ENCODE results near the gene CHAF1A.
A peak's percentile ranks its signal among the peaks of the same experiment; 100 is the strongest.

Gene CHAF1A

DNA sequence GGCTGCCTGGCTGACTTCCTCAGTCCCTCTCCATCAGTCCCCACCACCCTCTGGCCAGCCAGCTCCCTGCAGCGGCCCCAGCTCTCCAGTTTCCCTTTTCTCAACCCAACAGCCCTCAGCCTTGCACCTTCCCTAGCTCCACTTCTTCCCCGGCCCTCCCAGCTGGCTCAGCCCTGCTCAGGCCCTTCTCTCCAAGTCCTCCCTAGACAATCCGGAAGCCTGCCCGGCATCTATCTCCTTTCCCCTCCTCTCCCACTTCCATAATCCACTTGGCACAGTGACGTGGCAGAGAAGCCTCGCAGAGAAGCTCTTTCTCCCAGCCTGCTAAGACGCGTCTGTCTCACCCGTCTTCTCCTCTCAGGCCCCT is 54.0 kb downstream of the CHAF1A start:
- no peak for DNase-seq (ENCODE audit: low read depth)

- peak; percentile 46 for DNase-seq (ENCODE audit: low read depth)
Observed at GRCh38 chr19:4456843-4457653, 54.6 kb downstream of the CHAF1A start.

GRCh38 chr19:4457654-4458395 is 55.4 kb downstream of the CHAF1A start, which contains the start of gene UBXN6:
Gene UBXN6 (minus strand): TSS chr19:4457794. CDS start chr19:4457697, 97 bp downstream.
- peak; percentile 96 for DNase-seq (ENCODE audit: low read depth)

GRCh38 chr19:4464815-4465581 is 62.6 kb downstream of the CHAF1A start:
- no peak for DNase-seq (ENCODE audit: low read depth)

GRCh38 chr19:4467835-4468234 is 65.4 kb downstream of the CHAF1A start:
- DNase-seq (ENCODE audit: low read depth) = no peak

DNA sequence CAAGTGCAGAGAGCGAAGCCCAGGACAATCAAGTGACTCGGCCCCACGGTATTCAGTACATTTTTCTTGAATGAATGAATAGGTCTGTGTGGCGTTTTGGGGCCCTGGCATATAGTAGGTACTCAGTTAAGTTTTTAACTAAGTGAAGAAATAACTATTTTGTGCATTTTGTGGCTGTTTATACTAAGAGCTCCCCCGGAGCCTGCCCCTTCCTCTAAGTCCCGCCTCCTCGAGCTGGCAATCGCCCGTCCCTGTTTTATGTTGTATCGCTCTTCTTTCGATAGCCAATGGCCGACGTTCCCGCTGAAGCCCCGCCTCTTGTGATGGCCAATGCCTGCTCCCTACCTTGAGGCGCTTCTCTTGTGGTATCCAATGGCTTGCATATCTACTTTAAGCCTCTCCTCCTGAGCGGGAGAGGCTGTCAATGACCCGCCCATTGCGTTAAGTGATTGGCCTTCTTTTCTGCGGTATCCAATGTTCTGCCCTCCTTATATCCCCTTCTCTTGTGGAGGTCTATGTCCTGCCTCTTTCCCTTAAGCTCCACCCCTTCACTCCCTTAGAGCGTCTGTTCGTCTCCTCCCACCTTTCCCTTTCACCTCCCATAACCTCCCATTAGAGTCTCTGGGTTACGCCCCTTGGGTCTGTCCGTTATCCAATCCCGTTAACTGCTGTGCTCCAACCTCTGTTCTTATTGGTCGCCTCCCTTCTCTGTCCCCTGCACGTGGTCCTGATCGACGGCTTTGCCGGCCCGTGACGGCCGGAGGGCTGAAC is 69.1 kb downstream of the CHAF1A start:
- peak; percentile 97 for DNase-seq (ENCODE audit: low read depth)

GRCh38 chr19:4472174-4472974 is 69.9 kb downstream of the CHAF1A start, which contains the start of gene HDGFL2:
Gene HDGFL2 (plus strand): TSS chr19:4472297. CDS start chr19:4472351, 54 bp downstream.
- DNase-seq (ENCODE audit: low read depth) = no peak

GRCh38 chr19:4473011-4473762 is 70.7 kb downstream of the CHAF1A start:
- DNase-seq (ENCODE audit: low read depth) = no peak

DNA sequence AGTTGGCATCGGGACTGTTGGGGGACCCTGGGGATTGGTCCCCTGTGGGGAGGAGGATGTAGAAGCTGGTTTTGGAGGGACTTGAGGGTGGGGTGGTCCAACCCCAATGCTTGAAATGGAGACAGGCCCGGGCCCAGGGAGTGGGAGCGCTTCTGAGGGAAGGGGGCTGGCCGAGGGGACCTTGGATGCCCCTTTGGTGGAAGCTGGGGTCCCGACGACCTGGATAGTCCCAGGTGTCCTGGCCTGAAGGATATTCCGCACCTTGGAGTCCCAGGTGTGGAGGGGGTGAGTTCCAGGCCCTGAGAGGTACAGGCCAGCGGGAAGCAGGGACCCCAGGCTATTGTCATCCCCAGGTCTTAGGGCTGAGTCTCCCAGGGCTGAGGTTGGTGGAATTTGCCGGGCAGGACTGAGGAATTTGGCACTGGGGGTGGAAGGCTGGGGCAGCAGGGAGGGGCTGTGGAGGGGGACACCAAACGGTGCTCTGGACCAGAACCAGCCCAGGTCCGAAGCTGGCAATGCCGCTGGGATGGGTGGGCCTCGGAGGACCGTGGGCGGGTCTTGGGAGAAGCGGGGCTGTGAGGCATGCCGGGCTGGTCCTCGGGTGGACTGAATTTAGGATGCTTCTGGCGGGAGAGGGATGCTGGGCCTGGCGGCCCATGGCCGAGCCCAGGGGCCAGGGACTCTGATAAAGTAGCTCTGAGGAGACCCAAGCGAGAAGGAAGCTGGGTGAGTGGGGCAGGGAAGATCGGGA is 71.5 kb downstream of the CHAF1A start:
- no peak for DNase-seq (ENCODE audit: low read depth)

- DNase-seq (ENCODE audit: low read depth) = no peak
Observed at GRCh38 chr19:4474514-4475022, 72.1 kb downstream of the CHAF1A start.

DNA sequence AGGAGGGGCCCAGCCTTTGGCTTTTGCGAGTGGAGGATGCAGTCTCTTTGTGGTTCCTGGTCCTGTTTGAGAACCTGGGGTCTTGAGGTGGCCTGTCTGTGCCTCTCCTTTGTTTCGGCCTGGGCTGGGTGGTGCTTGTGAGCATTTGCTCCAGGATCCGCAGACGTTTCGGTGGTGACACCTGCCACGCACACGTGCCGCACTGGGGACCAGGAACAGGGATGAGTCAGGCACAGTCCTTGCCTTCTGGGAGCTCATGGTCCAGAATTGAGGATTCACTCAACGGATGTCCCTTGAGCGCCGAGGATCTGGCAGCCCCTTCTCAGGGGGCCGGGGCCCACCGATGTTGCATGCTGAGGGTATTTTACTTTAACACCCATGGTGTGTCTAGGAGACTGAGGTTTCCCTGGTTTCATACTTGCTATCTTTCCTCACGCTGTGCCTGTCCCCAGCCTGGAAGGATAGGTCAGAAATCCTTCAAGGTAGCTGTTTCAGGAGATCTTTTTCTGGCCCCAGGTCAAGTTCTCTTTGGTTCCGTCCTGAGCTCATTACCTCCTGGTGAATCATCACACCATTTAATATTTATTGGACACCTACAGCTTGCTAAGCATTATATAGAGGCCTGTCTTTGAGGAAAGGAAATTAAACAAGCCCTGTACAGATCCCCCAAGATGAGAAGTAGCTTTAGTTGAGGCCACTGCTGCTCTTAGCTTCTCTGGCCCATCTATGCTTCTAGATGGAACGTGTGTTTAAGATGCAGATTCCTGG is 74.8 kb downstream of the CHAF1A start:
- no peak for DNase-seq (ENCODE audit: low read depth)

DNA sequence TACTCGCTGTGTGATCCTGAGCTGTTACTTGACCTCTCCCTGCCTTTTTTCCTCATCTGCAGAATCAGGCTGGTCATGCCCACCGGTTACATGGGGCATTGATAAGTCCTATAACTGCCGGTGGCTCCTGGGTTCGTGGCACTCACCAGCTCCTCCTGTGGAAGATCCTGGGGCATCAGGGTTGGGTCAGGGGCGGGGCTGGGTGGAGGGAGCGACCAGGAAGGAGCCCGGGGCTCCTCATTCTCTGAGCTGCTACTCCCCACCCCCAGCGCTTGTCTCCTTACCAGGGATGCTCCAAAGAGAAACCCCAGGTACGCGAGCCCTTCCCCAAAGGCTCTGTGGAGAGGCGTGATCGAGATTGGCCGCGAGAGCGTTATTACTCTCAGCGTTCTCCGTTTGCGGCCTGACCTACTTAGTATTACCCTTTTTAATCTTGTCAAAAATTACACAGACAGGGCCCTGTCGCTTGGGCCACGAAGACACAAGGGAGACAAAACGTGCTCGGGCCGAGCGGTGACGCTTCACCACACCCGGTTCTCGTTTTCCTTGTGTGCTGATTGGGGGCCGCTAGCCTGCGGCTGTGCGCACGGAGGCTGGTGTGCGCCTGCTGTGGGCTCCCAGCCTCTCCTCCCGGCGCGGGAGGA is 80.4 kb downstream of the CHAF1A start:
- no peak for DNase-seq (ENCODE audit: low read depth)

DNA sequence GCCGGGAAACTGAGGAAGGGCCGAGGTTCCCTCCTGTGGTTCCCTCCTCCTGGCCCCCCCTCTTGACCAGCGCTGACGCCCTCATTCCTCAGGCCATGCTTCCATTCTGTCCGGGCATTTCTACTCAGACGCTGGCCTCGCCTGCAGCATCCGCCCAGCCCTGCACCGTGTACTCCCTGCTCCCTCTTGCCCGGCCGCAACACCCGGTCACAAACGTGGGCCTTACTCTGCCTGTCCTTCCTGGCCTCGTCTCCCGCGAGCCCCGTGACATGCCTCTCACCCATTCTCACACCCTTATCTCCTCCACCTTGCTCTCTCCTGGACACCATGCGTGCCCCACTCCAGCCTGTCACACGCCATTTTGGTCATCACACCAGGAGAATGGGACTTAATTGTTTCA is 80.9 kb downstream of the CHAF1A start:
- no peak for DNase-seq (ENCODE audit: low read depth)

DNA sequence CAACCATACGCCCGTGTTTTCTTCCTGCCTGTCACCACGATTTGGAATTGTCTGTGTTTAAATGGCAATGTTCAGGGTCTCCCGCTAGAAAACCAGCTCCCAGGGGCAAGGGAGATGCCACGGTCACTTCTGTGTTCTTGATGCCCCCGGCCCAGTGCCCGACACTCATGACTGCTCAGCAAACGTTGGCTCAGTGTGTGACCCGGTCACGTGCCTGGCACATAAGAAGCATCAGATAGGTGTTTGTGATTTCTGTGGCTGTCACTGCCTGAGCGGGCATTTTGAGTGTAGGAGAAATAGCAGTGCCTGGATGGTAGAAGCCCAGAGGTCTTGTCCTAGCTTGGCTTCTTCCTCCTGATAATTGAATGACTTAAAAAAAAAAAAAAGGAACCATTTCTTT is 85.1 kb downstream of the CHAF1A start:
- no peak for DNase-seq (ENCODE audit: low read depth)

DNA sequence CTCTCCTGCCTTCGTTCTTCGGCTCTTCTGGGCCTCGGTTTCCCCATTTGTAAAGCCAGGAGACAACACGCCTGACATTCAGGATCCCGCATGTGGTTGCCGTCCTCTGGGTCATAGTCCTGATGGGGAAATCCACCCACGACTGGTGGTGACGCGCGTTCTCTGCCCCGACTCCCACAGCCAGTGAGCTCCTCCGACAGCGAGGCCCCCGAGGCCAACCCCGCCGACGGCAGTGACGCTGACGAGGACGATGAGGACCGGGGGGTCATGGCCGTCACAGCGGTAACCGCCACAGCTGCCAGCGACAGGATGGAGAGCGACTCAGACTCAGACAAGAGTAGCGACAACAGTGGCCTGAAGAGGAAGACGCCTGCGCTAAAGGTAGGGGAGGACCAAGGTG is 86.1 kb downstream of the CHAF1A start:
- no peak for DNase-seq (ENCODE audit: low read depth)

- no peak for DNase-seq (ENCODE audit: low read depth)
Observed at GRCh38 chr19:4491446-4491845, 89.0 kb downstream of the CHAF1A start.

DNA sequence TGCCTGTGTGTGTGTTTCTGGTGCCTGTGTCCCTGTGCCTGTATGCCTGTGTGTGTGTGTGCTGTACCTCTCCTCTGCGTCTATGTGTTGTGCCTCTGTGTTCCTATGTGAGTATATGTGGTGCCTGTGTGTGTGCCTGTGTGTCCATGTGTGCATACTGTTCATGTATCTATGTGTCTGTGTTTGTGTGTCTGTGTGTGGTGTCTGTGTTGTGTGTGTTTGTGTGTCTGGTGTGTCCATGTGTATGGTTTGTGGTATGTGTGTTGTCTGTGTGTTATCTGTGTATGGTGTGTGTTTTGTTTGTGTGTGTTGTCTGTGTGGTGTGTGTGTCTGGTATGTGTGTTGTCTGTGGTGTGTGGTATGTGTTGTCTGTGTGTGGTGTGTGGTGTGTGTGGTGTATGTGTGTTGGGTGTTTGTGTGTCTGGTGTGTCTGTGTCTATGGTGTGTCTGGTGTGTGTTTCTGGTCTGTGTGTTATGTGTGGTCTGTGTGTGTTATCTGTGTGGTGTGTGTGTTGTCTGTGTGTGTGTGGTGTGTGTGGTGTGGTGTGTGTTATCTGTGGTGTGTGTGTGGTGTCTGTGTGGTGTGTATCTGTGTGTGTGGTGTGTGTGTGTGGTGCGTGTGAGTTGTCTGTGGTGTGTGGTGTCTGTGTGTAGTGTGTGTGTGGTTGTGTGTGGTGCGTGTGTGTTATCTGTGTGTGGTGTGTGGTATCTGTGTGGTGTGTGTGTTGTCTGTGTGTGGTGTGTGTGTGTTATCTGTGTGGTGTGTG is 90.1 kb downstream of the CHAF1A start:
- DNase-seq (ENCODE audit: low read depth) = no peak

All from stimulated activated CD4-positive, alpha-beta T cell treated with anti-CD3 and anti-CD28 coated beads, Interleukin-2, amount 100 ng/mL, for 4 hours (primary cell).